ENCODE results near the gene PRPSAP2.
"Not testable (repeated sequence)": the region's sequence is repeated elsewhere in the genome, so short reads cannot be mapped to it uniquely, and the experiment has no call there.

Gene PRPSAP2

DNA sequence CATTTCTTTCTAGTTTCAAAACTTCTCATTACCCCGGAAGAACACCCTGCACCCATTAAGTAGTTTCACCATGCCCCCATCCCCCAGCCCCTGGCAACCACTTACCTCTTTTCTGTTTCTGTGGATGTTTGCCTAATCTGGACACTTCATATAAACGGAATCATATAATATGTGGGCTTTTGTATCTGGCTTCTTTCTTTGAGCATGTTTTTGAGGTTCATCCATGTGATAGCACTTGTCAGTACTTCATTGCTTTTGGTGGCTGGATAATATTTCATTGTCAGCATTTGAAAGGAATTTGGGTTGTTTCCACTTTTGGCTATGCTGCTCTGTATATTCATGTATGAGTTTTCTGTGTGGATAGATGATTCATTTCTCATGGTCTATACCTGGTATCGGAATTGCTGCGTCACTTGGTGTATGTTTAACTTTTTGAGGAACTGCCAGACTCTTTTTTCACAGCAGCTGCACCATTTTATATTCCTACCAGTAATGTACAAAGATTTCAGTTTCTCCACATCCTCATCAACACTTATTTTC, 64.1 kb downstream of the PRPSAP2 start:
- no peak overlapping the region for H3K27ac ChIP-seq (ENCODE audit: insufficient read depth in 1 of 2, low read depth in 1 of 2, low read length in 2 of 2, poor library complexity in 1 of 2, severe bottlenecking in 2 of 2)
- ChIA-PET POLR2A (interaction anchor here (0.6 kb wide), 1 partner anchor 13 kb away, joined by 3 read pairs; no protein-coding TSS in a partner anchor), CTCF (no interaction called here)
- peaks cover 3 to 14% (median 8%) of the 10 kb centered on the region in 4 experiments for H3K36me3 ChIP-seq (ENCODE audit: control insufficient read depth in 4 of 4, insufficient read depth in 4 of 4, low read length in 3 of 4)
- no peaks in the 10 kb centered on the region for H3K9me3 ChIP-seq (ENCODE audit: control extremely low read depth in 1 of 5, control insufficient read depth in 4 of 5, insufficient read depth in 2 of 5, low read depth in 1 of 5, low read length in 4 of 5)
- 30% methylated on average over 2 of the region's 4 CpGs for WGBS (ENCODE audit: insufficient coverage)
- H3K4me1 ChIP-seq (ENCODE audit: control extremely low read depth in 1 of 4, control insufficient read depth in 4 of 4, insufficient read depth in 4 of 4, low read length in 3 of 4): peaks cover 12 to 36% (median 26%) of the 10 kb centered on the region in 4 experiments
- H3K27me3 ChIP-seq (replicated peaks in 2 of 5; ENCODE audit: control insufficient read depth in 4 of 5, insufficient read depth in 5 of 5, low read length in 4 of 5): no peaks in the 10 kb centered on the region
- no peak overlapping the region for H3K4me3 ChIP-seq (ENCODE audit: control insufficient read depth in 1 of 7, extremely low read depth in 1 of 7, insufficient read depth in 4 of 7, low read depth in 2 of 7, low read length in 6 of 7)
- peak; percentile 74 to 95 (median 92) for DNase-seq

DNA sequence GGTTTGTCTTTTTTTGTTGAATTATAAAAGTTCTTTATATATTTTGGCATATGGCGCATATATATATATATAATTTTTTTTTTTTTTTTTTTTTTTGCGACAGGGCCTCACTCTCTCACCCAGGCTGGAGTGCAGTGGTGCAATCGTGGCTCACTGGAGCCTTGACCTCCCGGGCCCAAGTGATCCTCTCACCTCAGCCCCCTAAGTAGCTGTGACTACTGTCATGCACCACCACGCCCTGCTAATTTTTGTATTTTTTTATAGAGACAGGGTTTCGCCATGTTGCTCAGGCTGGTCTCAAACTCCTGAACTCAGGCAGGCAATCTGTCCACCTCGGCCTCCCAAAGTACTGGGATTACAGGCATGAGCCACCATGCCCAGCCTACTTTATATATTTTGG, 64.7 kb downstream of the PRPSAP2 start:
- POLR2A ChIA-PET: interaction anchor here (0.6 kb wide), 1 partner anchor 13 kb away, joined by 3 read pairs; no protein-coding TSS in a partner anchor
- WGBS (ENCODE audit: insufficient coverage): 90% methylated on average over 2 of the region's 7 CpGs
- Histone ChIP-seq H3K4me1 (ENCODE audit: control extremely low read depth in 1 of 4, control insufficient read depth in 4 of 4, insufficient read depth in 4 of 4, low read length in 3 of 4) (peaks cover 12 to 33% (median 21%) of the 10 kb centered on the region in 4 experiments), H3K36me3 (ENCODE audit: control insufficient read depth in 4 of 4, insufficient read depth in 4 of 4, low read length in 3 of 4) (peaks cover 3 to 16% (median 10%) of the 10 kb centered on the region in 4 experiments)
- H3K4me3 ChIP-seq (ENCODE audit: control insufficient read depth in 1 of 7, extremely low read depth in 1 of 7, insufficient read depth in 4 of 7, low read depth in 2 of 7, low read length in 6 of 7); DNase-seq; H3K27me3 ChIP-seq (replicated peaks in 2 of 5; ENCODE audit: control insufficient read depth in 4 of 5, insufficient read depth in 5 of 5, low read length in 4 of 5); CTCF ChIA-PET; H3K9me3 ChIP-seq (ENCODE audit: control extremely low read depth in 1 of 5, control insufficient read depth in 4 of 5, insufficient read depth in 2 of 5, low read depth in 1 of 5, low read length in 4 of 5); H3K27ac ChIP-seq (ENCODE audit: insufficient read depth in 1 of 2, low read depth in 1 of 2, low read length in 2 of 2, poor library complexity in 1 of 2, severe bottlenecking in 2 of 2): not testable (repeated sequence)

DNA sequence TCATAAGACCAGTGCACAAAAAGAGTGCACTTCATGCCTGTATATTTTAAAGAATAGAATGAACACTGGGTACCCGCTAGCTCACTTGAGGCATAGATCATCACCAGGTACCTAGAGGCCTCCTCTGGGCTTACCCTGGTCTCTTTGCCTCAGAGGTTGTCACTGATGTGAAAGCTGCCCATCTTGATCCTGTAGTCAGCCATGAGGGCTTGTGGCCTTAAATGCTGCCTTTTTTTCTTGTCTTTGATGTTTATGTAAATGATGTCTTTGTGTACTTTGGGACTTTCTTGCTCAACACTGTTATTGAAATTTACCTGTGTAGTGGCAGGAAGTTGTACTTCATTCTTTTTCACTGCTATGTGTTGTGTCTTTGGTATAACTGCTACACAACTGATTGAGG, 67.3 kb downstream of the PRPSAP2 start:
- 100% methylated on average over 1 of the region's 1 CpG for WGBS (ENCODE audit: insufficient coverage)
- H3K36me3 ChIP-seq (ENCODE audit: control insufficient read depth in 4 of 4, insufficient read depth in 4 of 4, low read length in 3 of 4): peaks cover 6 to 35% (median 15%) of the 10 kb centered on the region in 4 experiments
- no peak overlapping the region for H3K27ac ChIP-seq (ENCODE audit: insufficient read depth in 1 of 2, low read depth in 1 of 2, low read length in 2 of 2, poor library complexity in 1 of 2, severe bottlenecking in 2 of 2)
- H3K4me1 ChIP-seq (ENCODE audit: control extremely low read depth in 1 of 4, control insufficient read depth in 4 of 4, insufficient read depth in 4 of 4, low read length in 3 of 4): peaks cover 12 to 21% (median 17%) of the 10 kb centered on the region in 4 experiments
- no peaks in the 10 kb centered on the region for H3K9me3 ChIP-seq (ENCODE audit: control extremely low read depth in 1 of 5, control insufficient read depth in 4 of 5, insufficient read depth in 2 of 5, low read depth in 1 of 5, low read length in 4 of 5)
- no peak overlapping the region for H3K4me3 ChIP-seq (ENCODE audit: control insufficient read depth in 1 of 7, extremely low read depth in 1 of 7, insufficient read depth in 4 of 7, low read depth in 2 of 7, low read length in 6 of 7)
- no peak for DNase-seq
- no peaks in the 10 kb centered on the region for H3K27me3 ChIP-seq (replicated peaks in 2 of 5; ENCODE audit: control insufficient read depth in 4 of 5, insufficient read depth in 5 of 5, low read length in 4 of 5)
- CTCF ChIA-PET: interaction anchor here (0.7 kb wide), 1 partner anchor 69 kb away, joined by 3 read pairs; no protein-coding TSS in a partner anchor
- POLR2A ChIA-PET: no interaction called here

DNA sequence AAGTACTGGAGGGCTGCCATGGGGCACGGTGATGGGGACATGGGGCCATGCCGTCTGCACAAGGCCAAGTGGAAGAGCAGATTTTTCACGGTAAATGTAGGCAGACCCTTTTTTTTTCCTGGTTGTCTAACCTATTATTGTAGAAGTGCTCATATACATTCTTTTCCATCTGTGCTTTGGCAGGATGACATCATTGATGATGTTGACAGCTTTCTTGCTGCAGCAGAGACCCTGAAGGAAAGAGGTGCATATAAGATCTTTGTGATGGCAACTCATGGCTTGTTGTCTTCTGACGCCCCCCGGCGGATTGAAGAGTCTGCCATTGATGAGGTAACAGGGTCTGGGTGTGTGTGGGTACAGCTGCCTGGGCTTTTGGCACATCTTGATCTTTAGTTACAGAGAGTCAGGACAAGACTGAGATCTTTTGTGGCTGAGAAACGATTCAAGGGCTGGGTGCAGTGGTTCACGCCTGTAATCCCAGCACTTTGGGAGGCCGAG, 70.7 kb downstream of the PRPSAP2 start:
- Histone ChIP-seq H3K4me3 (ENCODE audit: control insufficient read depth in 1 of 7, extremely low read depth in 1 of 7, insufficient read depth in 4 of 7, low read depth in 2 of 7, low read length in 6 of 7) (no peak overlapping the region), H3K27ac (ENCODE audit: insufficient read depth in 1 of 2, low read depth in 1 of 2, low read length in 2 of 2, poor library complexity in 1 of 2, severe bottlenecking in 2 of 2) (no peak overlapping the region), H3K27me3 (replicated peaks in 2 of 5; ENCODE audit: control insufficient read depth in 4 of 5, insufficient read depth in 5 of 5, low read length in 4 of 5) (no peaks in the 10 kb centered on the region), H3K9me3 (ENCODE audit: control extremely low read depth in 1 of 5, control insufficient read depth in 4 of 5, insufficient read depth in 2 of 5, low read depth in 1 of 5, low read length in 4 of 5) (no peaks in the 10 kb centered on the region), H3K4me1 (ENCODE audit: control extremely low read depth in 1 of 4, control insufficient read depth in 4 of 4, insufficient read depth in 4 of 4, low read length in 3 of 4) (peaks cover 0 to 17% (median 10%) of the 10 kb centered on the region in 4 experiments), H3K36me3 (ENCODE audit: control insufficient read depth in 4 of 4, insufficient read depth in 4 of 4, low read length in 3 of 4) (peaks cover 6 to 44% (median 20%) of the 10 kb centered on the region in 4 experiments)
- ChIA-PET POLR2A (no interaction called here), CTCF (no interaction called here)
- peak in 1 of 3 donors; percentile 9 for DNase-seq
- WGBS (ENCODE audit: insufficient coverage): 93% methylated on average over 6 of the region's 9 CpGs

DNA sequence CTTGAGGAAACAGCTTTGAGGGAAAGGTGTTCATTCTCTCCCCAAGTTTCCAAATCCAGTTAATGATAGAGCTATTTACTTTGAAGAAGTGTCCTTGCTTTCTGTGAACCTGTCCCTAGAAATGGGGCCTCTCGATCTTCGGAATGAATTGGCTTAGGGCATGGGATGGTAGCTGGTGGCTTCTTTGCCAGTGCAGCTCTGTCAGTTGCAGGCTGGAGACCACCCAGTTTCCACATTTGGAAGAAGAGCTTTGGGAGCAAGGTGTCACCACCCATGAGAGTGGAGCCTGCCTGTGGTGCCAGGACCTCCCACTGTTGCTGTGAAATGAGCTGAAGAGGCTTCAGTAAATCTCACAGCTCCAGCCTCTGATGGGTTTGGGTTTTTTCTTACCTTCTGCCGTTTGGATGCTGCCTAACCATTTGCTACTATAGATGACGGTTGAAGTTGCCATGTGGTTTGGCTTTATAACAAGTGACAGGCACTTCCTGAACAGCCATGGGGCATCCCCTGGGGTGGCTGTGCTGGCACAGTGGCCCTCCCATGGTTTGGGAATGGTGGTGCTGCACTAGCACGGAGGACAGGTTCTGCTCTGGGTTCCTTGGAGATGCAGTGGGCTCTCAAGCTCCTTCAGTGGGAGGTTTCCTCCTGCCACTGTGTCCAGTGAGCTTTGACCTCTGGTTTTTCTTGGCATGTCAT, 74.6 kb downstream of the PRPSAP2 start:
- POLR2A ChIA-PET: no interaction called here
- CTCF ChIA-PET: interaction anchor here (0.8 to 1.6 kb wide), 3 partner anchors 17 to 29 kb away, joined by 3 to 8 read pairs (median 3); no protein-coding TSS in a partner anchor

DNA sequence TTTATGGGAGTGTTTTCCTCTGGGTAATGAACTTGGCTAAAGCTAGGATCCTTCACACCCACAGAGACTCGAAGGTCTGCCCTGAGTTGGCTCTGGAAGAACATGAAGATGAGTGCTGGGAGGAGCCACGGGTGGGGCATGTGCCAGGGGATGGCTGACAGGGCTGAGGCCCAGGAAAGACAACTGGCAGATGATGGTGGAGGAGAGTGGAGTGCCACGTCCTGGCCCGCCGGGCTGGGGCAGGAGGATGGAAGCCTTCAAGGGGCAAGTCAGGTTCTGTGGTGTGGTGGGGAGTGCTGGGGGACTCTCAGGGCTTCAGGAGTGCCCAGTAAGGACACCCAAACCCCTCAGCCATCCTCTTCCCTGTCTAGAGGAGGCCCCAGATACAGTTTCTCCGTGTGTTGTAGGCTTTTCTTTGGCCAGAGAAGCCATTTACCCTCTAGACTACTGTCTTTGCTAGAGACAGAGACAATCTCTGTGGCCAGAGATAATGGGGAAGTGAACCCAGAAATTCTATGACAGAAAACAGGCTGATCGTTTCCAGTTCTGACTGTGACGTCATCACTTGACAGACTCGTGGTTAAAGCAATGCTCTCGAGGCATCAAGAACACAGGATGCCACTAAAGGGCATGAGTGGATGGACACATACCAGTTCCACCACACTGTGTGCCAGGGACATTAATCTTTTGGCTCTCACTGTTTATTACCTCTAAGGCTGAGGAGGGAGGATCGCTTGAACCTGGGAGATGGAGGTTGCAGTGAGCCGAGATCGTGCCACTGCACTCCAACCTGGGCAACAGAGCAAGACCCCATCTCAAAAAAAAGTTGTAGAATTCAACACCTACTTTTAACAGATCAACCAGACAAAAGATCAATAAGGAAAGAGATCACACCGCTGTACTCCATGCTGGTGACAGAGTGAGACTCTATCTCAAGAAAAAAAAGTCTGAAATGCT, 75.4 kb downstream of the PRPSAP2 start:
- DNase-seq: peak in 2 of 3 donors; percentile 42 to 50
- WGBS (ENCODE audit: insufficient coverage): 63% methylated on average over 6 of the region's 14 CpGs
- no peaks in the 10 kb centered on the region for H3K27me3 ChIP-seq (replicated peaks in 2 of 5; ENCODE audit: control insufficient read depth in 4 of 5, insufficient read depth in 5 of 5, low read length in 4 of 5)
- no peaks in the 10 kb centered on the region for H3K9me3 ChIP-seq (ENCODE audit: control extremely low read depth in 1 of 5, control insufficient read depth in 4 of 5, insufficient read depth in 2 of 5, low read depth in 1 of 5, low read length in 4 of 5)
- POLR2A ChIA-PET: no interaction called here
- peaks cover 4 to 28% (median 14%) of the 10 kb centered on the region in 4 experiments for H3K36me3 ChIP-seq (ENCODE audit: control insufficient read depth in 4 of 4, insufficient read depth in 4 of 4, low read length in 3 of 4)
- H3K27ac ChIP-seq (ENCODE audit: insufficient read depth in 1 of 2, low read depth in 1 of 2, low read length in 2 of 2, poor library complexity in 1 of 2, severe bottlenecking in 2 of 2): no peak overlapping the region
- peaks cover 0 to 17% (median 9%) of the 10 kb centered on the region in 4 experiments for H3K4me1 ChIP-seq (ENCODE audit: control extremely low read depth in 1 of 4, control insufficient read depth in 4 of 4, insufficient read depth in 4 of 4, low read length in 3 of 4)
- no peak overlapping the region for H3K4me3 ChIP-seq (ENCODE audit: control insufficient read depth in 1 of 7, extremely low read depth in 1 of 7, insufficient read depth in 4 of 7, low read depth in 2 of 7, low read length in 6 of 7)
- CTCF ChIA-PET: interaction anchor here (0.8 to 1.6 kb wide), 3 partner anchors 16 to 28 kb away, joined by 3 to 8 read pairs (median 3); no protein-coding TSS in a partner anchor

More for the DNA sequence above, 74.6 kb downstream of the PRPSAP2 start:
- Histone ChIP-seq H3K36me3 (ENCODE audit: control insufficient read depth in 4 of 4, insufficient read depth in 4 of 4, low read length in 3 of 4) (peaks cover 4 to 32% (median 14%) of the 10 kb centered on the region in 4 experiments), H3K27ac (ENCODE audit: insufficient read depth in 1 of 2, low read depth in 1 of 2, low read length in 2 of 2, poor library complexity in 1 of 2, severe bottlenecking in 2 of 2) (no peak overlapping the region), H3K27me3 (replicated peaks in 2 of 5; ENCODE audit: control insufficient read depth in 4 of 5, insufficient read depth in 5 of 5, low read length in 4 of 5) (no peaks in the 10 kb centered on the region), H3K4me3 (ENCODE audit: control insufficient read depth in 1 of 7, extremely low read depth in 1 of 7, insufficient read depth in 4 of 7, low read depth in 2 of 7, low read length in 6 of 7) (no peak overlapping the region), H3K9me3 (ENCODE audit: control extremely low read depth in 1 of 5, control insufficient read depth in 4 of 5, insufficient read depth in 2 of 5, low read depth in 1 of 5, low read length in 4 of 5) (no peaks in the 10 kb centered on the region), H3K4me1 (ENCODE audit: control extremely low read depth in 1 of 4, control insufficient read depth in 4 of 4, insufficient read depth in 4 of 4, low read length in 3 of 4) (peaks cover 0 to 17% (median 9%) of the 10 kb centered on the region in 4 experiments)
- peak in 2 of 3 donors; percentile 78 to 84 for DNase-seq
- 46% methylated on average over 4 of the region's 5 CpGs for WGBS (ENCODE audit: insufficient coverage)
